COLO668 (cell line): Measurements from ENCODE around the gene SAMD8.
A peak's percentile ranks its signal among the peaks of the same experiment; 100 is the strongest.

ENCODE experiments used
- DNase-seq: peaks from one replicate; lab custom pipeline; 2025; ENCODE audit not compliant: unreplicated experiment; lab: John Stamatoyannopoulos, UW

The SAMD8 gene

GRCh38 chr10:75084834-75085384 is 26.5 kb upstream of the SAMD8 start:
- no peak for DNase-seq

- no peak for DNase-seq
Observed at GRCh38 chr10:75086278-75086934, 25.1 kb upstream of the SAMD8 start.

GRCh38 chr10:75088640-75089039 is 22.8 kb upstream of the SAMD8 start:
- DNase-seq = no peak

DNA sequence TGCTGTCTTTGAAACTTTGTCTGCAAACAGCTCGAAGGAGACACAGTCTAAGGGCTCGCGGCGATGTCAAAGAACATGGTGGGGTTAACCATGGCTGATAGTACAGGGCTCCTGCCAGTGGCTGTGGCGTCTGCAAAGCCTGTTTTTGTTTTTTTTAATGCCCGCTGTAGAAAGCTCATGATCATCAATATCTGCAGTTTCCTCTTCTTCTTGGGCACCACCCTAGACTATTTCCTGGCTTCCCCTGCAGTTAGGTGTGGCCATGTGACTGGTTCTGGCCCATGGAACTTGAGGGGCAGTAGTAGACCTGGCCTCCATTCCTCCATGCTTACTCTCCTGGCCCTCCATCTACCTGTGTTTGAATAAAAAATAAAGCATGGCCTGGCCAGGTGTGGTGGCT is 21.8 kb upstream of the SAMD8 start:
- DNase-seq = no peak

GRCh38 chr10:75091146-75091545 is 20.3 kb upstream of the SAMD8 start:
- no peak for DNase-seq

DNA sequence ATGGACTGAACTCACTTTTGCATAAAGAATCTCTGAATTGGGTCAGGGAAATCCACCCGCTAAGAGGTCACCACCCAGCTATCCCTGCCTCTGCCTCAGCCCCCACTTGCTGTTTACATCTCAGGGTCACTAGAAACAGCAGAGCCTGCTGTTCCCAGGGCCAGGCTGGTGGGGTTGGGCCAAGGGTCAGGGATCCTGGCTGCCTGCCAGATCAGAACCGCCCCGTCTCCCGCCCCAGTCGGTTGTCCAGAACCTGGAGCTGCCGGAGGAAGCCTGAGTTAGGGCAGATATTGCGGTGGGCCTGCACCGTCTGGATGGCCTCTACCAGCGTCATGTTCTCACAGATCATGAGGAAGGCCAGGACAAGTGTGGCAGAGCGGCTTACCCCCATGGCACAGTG is 17.0 kb upstream of the SAMD8 start:
- DNase-seq = no peak

- no peak for DNase-seq
Observed at GRCh38 chr10:75095631-75096030, 15.8 kb upstream of the SAMD8 start.

DNA sequence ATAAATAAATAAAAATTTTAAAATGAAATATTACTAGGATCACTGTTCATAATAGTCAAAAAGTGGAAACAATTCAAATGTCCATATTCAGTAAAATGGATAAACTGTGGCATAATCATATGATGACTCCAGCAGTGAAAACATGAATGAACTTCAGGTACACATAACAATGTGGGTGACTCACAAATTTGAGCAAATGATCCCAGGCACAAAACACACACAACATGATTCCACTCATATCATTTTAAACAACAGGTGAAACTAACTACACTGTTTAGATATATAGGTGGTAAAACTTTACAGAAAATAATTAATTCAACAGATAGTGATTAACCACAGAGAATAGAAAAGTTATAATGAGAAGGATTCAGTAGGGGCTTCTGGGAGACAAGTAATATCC is 14.7 kb upstream of the SAMD8 start:
- no peak for DNase-seq

- peak; percentile 12 for DNase-seq
Observed at GRCh38 chr10:75097666-75098285, 13.7 kb upstream of the SAMD8 start.

DNA sequence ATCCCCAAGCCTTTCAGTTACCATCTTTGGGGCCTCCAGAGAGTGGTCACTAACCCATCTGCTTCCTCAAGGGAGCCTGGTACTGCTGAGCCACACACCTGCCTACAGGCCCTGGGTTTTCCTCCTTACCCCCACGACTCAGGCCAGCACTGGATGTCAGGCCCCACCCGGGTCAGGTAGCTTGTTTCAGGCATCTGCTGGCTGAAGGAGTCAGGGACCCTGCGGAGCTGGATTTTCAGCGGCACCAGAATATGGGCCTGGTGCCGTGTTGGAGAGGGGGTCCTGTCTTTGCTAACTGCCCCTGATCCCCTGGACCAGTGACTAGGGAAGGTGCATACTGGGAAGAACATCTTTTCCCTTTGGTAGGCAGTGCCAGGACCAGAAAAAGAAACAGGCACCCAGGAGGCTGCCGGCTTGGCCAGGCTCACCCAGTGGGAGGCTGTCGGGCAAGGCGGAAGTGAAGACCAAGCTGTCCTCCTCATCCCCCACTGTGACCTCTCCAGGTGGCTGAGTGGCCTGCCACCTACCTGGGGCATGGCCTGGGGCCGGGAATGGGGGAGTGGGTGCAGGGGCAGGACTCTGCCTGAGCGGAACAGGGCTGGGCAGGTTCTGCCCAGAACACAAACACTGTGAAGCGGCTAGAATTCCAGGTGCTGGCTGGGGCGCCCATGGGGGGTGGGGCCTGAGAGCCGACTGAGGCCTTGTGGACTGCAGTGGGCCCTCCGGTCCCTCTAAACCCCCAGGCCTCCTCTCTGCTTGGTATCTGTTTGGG is 12.4 kb upstream of the SAMD8 start:
- DNase-seq = no peak

- peak; percentile 65 for DNase-seq
Observed at GRCh38 chr10:75099952-75100763, 11.3 kb upstream of the SAMD8 start.

DNA sequence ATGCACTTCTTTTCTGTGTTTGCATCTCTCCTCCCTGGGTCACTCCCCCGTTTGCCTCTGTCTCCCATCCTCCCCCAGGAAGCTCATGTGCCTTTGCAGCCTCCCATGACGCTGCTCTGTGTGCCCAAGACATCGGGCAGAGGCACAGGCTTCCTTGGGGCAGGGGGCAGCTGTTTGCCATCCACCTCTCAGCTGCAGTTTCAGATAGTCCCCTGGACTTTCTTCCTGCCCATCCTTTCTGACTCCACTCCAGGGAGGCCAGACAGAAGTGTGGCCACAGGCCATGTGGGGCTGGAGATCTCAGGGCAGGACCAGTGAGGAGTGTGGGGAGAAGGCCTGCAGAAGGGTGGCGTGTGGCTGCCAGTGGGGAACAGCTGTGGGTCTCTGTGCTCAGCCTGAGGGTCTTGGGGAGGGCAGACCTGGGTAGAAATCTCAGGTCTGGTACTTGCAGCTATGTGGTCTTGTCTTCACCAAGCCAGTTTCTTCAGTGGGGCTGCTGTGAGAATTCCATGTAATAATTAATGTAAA is 10.6 kb upstream of the SAMD8 start:
- no peak for DNase-seq

DNA sequence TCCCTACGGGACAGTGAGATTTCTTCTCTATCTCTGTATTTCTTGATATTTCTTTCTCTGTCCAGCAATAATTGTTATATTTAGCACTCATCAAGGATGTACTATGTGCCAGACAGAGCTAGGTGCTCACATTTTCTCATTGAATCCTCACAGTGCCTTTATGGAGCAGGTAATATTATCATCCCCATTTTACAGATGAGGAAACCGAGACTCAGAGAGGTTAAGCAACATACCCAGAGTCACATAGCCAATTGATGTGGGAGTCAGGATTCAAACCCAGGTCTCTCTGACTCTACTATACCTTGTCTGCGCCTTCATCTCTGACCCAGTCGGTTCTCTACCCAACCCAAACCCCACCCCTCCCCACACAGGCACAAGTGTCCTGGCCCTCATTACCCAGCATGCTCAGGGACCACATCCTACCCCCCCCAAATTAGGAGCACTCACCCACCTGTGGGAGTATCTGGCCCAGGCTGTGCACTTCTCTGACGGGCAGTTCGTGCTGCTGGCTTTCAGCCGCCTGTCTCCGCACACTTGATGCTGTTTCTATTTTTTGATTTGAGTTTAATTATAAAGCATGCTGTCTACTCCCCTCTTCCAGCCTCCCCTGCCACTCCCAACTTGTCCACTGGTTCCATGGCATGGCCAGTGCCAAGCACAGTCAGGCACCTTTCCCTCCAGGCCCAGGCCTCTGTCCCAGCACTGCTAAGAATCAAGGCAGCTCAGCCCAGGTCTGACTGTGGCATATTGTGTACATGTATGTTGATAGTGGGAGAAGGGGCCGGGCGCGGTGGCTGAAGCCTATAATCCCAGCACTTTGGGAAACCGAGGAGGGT is 9.8 kb upstream of the SAMD8 start:
- DNase-seq = no peak

DNA sequence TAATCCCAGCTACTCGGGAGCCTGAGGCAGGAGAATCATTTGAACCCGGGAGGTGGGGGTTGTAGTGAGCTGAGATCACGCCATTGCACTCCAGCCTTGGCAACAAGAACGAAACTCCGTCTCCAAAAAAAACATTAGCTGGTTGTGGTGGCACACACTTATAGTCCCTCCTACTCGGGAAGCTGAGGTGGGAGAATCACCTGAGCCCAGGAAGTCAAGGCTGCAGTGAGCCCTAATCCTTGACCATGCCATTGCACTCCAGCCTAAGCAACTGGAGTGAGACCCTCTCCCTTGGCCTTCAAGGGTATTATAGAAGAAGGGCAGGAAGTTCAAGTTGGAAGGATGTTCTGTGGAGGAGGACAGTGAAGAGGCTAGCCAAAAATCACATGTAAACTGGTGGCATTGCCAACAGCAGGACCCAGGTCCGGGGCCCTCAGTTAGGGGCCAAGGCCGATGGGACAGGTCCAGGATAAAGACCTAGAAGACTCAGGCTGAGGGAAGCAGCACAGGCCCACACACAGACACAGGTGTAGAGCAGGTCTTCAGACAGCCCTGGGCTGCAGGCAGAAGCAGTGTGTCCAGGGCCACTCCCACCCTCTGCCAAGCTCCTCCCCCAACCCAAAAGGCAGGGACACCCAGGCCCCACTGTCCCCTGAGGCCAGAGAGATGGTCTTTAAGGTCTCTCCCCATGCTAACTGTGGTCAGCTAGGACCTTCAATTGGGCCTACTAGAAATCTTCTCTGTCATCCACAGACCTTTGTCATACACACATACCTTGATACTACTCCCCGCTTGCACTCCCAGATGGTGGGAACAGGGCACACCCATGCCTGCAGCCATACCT is 8.4 kb upstream of the SAMD8 start:
- DNase-seq = no peak

DNA sequence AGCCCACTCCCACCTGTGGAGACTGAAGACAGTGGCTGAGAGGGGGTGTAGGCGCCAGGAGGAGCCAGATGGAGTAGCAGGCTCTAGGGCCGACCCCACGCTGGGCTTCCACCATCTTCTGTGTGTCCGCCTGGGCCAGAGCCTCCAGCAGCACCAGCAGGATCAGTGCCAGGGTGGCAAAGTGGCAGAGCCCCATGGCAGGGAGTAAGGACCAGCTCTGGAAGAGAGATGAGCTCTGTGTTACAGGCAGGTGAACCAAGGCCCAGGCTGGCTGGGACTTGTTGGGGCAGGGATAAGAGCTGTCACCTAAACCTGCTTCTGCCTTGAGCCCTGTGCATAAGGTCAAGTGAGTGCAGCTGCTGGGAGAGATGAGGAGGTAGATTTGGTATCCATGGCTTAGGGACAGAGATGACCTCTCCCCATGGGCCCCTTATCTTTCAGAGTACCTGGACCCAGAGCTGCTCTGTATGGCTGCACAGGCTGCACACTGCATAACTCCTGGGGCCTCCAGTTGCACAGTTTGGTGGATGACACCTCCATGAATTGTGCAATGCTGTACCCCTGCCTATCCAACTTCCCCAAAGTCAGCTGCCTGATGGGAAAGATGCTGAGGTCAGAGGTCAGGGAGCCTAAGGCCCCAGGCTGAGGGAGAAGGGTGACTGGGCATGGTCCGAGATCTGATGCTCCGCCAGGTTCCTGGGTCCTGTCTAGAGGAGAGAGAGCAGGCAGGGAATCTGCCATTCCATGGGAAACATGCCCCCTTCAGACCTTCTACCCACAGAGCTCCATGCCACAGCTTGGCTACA is 7.4 kb upstream of the SAMD8 start:
- DNase-seq = no peak

DNA sequence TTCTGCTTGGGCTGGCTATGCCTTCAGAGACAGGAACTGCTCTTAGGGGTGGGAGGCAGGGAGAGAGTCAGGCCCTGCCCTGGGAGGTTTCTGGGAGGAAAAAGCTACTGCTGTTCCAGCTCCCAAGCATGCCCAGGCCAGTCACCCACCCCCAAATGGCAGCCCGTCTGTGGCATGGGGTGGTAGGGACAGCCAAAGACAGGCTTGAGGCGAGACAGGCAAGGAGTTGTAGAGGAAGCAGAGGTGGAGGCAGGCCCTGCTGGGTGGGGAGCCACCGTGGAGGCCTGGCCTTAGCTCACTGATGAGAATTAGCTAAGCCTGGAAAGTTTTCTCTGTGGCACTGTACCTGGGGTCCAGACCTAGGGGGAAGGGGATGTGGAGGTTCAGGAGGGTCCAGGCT is 6.6 kb upstream of the SAMD8 start:
- no peak for DNase-seq

GRCh38 chr10:75105576-75106197 is 5.8 kb upstream of the SAMD8 start:
- no peak for DNase-seq

DNA sequence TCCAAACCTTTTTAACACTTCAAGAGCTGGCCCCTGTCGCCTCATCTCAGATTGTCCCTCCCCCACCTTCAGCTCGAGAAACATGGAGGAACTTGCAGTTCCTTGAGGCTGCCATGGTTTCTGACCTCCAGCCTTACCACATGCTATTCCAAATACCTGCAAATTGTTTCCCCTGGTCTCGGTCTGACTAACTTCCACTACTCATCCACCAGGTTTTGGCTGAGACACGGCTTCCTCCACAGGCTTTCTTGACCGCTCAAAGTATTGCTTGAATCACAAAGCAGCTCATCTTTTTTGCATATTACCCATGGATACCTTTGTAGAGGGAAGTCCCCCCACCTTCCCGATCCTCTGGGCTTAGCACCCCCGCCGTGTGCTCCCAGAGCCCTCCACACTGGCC is 5.2 kb upstream of the SAMD8 start:
- DNase-seq = no peak
